GM19438 (cell line): ENCODE measurements around the gene MTHFD1.
A peak's percentile ranks its signal among the peaks of the same experiment; 100 is the strongest.

Experiments
- ATAC-seq: cut with Tn5 transposase; IDR thresholded peaks from one replicate; pipeline ENCODE4 v1.9.1; 2021; ENCODE audit warnings: low read depth; ENCODE audit not compliant: unreplicated experiment

Gene MTHFD1

DNA sequence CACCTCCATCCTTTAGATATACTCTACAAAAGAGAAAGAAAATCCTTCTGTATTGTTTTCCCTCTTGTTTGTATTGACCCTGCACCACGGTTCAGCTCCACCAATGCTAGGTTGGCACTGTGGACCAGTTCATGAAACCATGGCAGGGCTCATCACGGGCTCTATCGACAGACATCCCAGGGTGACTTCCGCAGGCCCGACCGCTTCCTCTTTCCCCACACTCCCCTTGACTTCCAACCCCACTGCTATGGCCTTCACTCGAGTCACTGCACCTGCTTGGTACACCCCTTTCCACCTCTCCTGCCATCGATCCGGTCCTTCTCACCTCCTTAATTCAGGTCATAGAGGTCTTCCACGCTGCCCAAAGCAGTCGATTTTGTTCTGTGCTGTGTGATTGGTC, 56.0 kb downstream of the MTHFD1 start:
- ATAC-seq: no peak

DNA sequence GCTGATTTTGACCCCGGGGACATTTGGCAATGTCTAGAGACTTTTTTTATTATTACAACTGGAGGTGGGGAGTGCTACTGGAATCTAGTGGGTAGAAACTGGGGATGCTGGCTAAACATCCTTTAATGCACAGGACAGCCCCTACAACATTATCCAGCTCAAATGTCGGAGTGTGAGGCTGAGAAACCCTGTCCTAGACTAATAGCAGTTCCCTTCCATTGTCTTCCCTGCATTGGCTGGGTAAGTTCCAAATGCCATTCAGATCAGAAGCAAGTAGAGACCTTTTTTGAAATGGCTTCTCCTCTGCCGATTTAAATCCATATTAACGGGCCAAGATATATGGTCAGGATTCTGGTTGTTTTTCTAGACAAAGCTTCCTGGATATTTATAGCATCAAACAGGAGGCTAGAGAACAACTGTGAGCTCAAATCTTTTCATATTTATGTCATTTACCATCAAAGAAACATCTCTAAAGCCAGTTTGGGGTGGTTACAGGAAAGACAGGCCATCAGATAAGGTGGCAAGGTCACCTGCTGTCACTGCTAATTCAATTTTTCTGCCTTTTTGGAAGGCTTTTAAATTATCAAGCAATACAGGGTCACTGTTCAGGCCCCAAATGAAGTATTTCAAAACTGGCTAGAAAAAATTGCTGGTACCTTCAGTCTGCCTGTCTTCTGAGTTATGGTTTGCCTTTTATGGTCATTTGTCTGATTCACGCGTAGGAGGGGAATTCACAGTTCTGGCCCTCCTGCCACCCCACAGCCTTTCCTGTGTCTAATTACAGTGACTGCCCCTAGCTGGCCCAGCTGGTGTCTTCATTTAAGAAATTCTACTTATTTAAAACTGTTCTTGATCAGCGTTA, 57.1 kb downstream of the MTHFD1 start:
- peak; percentile 90 for ATAC-seq

DNA sequence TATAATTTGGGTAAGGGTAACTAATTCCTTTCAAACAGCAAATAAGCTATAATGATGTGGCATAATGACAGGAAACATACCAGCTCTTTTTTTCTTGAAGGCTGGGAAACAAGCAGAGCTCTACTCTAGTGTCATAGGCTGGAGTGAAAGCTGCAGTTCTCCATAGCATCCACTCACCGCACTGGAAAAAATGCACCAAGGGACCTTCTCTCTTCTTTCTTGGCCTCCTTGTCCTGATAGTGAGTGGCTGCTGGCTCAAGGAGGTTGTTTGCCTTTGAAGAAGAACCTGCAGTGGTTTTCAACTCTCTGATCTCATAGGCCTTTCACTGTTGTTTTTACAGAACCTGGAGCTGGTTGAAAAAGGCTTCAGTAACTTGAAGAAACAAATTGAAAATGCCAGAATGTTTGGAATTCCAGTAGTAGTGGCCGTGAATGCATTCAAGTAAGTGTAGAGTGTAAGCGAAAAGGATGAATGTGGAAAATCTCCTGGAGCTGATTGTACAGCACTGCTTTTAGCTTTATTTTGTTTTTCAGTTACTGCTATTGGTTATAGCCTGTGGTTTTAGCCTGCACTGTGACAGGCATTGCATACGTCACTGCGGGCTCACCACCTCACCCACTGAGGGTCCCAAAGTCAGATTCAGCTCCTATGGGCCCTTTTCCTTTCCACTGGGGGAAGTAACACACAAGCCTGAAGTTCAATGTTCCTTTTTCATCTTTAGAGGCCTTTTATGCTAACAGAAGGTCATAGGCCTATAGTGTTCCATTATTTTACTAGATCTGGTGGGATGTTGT, 59.9 kb downstream of the MTHFD1 start:
- no peak for ATAC-seq

DNA sequence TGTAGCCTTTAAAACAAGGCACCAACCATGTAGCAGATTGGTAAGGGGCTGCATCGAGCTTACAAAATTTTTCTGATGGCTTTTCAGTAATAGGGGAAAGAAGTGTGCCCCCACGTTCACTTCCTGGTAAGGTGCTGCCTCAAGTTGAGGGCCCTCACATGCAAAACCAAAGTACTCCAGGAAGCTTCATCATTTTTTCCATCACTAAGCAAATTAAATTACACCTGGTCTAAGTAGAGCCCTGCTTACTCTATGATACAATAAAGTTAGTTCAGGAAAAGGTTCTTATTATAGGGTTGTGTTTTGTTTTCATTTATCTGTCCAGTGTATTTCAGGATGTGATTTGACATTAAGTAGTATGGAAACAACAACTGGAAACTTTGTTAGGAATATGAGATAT, 62.1 kb downstream of the MTHFD1 start:
- ATAC-seq: no peak

DNA sequence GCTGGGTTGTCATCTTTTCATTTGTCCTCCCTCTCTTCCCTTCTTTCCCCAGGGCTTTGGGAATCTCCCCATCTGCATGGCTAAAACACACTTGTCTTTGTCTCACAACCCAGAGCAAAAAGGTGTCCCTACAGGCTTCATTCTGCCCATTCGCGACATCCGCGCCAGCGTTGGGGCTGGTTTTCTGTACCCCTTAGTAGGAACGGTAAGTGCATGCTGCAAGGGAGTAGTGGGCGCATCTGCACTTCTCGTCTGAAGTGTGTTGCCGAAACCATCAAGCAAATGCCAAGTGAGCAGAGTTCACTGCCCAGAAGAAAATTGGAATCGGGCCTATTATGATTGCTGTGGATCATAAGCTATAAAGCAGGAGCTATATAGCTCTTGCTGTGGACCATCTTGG, 66.5 kb downstream of the MTHFD1 start:
- ATAC-seq: no peak

DNA sequence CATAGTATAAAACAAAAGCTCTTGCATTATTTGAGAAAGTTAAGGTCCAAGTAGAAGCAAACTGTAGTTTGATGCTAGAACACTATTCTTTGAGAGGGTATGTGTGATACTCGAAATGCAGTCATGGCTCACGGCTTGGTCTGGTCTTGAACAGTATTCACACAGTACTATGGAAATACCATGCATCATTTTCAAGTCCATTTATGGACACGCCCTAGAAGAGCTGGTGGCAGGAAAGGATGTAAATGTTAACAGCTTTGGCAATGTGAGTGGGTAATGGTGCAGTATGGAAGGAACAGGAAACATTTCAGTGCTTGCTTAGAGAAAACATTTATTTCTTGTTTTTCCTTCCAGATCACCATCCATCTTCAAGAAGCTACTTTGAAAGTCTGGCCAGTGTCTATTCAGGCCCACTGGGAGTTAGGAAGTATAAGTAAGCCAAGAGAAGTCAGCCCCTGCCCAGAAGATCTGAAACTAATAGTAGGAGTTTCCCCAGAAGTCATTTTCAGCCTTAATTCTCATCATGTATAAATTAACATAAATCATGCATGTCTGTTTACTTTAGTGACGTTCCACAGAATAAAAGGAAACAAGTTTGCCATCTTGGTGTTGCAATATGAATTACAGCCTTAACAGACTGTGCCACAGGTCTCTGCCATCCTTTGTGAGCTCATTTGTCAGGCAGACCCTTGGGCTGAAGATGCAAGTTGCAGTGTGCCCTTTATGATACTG, 71.4 kb downstream of the MTHFD1 start:
- ATAC-seq: no peak

DNA sequence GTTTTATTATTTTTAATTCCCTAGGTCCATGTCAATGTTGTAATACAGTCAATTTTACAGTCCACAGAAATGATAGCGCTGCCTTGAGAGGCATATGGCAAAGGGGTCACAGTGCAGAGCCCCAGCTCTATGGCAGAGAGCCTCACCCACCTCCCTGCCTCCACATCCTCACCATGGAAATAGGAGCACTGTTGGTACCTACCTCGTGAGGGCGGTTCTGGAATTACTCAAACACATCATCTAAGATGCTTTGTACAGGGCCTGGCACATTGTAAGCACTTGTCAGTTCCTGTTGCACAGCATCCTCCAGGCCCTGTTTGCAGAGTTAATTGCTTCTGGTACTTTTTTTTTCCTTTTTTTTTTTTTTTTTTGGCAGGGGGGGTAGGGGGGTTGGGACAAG, 73.1 kb downstream of the MTHFD1 start:
- no peak for ATAC-seq

DNA sequence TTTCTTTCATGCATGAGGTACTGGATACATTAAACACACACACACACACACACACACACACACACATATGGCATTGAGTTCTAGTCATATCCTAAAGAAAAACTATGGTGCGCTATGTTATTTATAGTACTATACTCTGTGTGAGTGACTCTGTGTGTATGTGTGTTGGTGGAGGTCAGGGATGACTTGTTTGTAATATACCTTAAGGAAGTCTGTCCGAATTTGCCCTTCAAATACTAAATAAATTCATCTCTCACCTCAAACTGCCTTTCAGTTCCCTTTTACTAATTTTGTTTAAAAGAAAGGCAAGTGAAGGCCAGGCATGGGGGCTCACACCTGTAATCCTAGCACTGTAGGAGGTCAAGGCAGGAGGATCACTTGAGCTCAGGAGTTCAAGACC, 75.0 kb downstream of the MTHFD1 start:
- no peak for ATAC-seq

DNA sequence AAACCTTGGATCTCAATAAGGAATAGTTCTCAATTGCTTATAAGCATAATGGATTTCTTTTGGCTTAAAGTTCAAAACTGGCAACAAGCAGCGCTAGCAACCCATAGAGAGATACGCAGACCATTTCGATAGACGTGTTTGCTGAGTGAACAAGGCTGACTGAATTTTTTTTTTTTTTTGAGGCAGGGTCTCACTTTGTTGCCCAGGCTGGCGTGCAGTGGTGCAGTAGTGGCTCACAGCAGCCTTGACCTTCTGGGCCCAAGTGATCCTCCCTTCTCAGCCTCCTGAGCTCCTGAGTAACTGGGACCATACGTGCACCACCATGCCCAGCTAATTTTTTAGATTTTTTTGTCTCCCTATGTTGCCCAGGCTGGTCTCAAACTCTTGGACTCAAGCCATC, 75.7 kb downstream of the MTHFD1 start:
- ATAC-seq: no peak

DNA sequence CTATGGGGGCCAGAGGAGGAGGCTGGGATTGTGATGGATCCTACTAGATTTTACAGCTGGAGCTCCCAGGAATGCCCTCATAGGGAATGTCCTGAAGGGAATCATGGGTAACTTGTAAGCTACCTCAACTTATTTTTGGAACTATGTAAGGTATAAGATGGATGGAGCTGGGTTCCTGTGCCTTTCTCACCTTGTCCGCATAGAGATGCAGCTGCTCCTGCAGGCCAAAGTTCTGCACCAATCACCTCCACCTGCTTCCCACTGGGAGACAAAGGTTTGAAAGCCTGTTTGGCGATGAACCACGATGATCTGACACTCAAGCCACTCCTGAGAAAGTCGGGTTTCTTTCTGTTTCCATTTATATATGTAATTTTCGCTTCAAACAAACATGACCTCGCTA, 76.5 kb downstream of the MTHFD1 start:
- no peak for ATAC-seq

DNA sequence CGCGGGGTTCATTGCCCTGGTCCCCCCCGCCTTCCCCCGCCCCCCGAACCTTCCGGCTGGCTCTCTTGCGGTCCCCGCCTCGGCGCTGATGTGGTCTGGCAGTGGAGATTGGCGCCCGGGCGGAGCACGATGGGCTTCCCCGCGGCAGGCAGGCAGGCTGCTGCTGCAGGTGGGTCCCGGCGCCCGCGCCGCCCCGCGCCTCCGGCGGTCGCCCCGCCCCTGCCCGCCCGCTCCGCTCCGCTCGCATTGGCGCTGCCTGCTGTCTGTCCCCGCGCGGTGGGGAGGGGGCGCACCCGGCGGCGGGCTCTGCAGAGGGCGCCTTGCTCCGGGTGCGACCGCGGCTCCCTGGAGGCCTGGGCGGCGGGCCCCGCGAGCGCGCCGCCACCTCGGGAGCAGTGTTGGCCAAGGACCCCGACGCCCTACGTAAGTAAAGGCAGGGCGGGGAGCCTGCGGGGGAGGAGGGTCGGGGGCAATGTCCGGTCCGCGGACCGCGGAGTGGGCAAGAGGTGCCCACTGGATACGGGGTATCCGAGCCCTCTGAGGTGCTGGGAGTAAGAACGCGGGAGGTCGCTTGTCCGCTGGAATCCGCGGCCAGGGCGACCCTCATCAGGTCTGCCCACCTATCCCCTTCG, 77.2 kb downstream of the MTHFD1 start, which contains the start of gene AKAP5:
Gene AKAP5, plus strand, starts transcription at position 309 of the 632 bp plus-strand sequence. CDS start 2,896 bp downstream, outside the sequence.
- ATAC-seq: peak; percentile 57

DNA sequence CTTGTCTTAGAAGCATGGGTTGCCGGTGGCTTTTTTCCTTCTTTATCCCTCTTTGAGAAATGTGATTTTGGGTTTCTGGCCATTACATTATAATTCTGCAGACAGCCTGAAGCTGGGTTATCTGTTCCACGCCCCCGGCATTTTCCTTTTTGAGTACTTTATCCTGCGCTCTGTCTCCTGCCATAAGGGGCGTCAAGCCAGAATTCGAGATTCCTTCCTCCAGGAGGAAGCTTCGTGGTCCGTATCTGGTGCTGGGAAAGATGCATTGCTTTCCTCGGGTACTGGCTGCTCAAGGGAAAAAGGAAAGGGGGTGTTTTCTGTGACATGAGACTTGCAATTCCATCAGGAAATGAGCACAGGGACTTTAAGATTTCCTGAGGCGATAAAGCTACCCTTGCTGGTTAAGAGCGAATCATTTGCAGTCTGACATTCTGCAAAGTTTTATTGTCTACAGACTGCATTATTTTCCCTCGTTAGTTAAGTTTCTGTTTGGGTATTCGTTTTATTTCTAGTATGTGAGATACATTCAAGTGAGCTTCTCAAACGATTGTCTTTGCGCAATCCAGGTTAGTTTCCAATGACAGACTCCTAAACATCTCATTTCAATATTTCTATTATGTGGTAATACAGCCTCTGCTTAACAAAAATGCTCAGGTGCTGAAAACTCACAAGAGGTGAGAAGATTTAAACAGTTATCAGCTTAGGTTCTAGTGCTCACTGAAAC, 77.8 kb downstream of the MTHFD1 start:
- ATAC-seq: peak; percentile 9

DNA sequence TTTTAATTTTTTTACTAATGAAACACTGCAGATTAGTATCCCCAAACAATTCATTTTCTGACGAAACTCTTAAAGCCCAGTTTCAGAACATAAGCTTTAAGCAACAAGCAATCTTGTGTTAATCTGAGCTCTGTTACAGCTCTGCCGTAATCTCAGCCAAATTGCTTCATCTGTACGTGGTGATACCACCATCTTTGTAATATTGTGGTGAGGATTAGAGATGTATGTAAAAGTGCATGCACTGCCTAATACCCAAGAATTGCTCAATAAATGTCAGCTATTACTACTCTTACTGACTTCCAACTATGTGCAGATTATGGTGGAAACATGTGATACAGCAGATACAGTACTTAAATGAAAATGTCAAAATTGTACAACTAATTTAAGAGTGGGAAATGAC, 78.9 kb downstream of the MTHFD1 start:
- no peak for ATAC-seq

DNA sequence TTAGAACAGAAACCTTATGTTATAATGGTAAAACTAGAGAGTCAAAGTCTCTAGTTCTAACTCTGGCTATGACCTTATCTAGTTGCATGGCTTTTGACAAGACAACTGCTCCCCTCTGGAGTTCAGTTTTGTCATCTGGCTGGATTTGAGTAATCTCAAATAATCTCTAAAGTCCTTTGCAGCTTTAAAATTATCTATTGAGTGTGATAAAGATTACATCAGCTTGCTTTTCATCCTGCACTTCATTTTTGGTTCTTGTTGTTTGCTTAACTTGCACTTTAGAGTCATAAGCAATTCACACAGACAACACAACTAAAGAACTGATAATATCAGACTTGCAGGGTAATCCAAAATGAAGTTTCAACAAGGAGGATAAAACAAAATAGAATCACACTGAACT, 79.4 kb downstream of the MTHFD1 start:
- ATAC-seq: no peak

DNA sequence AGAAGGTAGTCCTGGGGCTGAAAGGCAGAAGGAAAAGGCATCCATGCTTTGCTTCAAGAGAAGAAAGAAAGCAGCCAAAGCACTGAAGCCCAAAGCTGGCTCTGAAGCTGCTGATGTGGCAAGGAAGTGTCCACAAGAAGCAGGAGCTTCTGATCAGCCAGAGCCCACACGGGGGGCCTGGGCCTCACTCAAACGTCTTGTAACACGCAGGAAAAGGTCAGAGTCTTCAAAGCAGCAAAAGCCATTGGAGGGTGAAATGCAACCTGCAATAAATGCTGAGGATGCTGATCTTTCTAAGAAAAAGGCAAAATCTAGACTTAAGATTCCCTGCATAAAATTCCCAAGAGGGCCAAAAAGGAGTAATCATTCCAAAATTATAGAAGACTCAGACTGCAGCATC, 80.3 kb downstream of the MTHFD1 start:
- ATAC-seq: no peak

DNA sequence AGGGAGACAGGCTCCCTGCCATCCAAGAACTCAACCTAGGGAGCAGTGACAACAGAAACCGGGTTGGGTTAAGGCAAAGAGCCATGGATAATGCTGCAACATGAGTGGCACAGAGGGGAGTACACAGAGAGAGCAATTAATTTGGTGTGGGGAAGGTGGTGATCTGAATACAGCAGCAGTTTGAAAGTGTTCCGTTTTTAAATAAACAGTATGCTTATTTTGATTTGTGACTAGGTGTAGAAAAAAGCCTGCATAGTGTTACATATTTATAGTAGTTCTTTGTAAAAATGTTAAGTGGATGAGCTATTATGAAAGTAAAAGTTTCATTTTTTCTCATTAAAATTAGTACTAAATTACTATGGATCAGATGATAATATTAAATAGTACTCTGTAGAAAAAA, 85.9 kb downstream of the MTHFD1 start:
- no peak for ATAC-seq

DNA sequence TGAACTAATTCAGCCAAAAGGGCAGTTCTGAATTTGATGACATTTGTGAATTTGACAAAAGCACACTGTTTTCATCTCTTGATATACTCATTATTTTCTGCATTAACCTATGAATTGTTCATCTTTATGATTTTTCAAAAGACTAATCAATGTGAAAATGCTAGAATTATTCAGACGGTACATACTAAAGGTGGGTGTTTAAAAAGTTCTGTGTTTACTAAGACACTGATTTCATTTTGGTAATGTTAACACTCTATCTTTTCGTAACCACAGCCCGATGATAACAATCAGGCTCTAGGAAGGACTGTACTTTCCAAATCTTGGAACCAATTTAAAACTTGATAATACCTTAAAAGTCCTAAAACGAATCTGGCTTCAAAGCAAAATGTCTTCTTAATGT, 86.5 kb downstream of the MTHFD1 start:
- no peak for ATAC-seq

DNA sequence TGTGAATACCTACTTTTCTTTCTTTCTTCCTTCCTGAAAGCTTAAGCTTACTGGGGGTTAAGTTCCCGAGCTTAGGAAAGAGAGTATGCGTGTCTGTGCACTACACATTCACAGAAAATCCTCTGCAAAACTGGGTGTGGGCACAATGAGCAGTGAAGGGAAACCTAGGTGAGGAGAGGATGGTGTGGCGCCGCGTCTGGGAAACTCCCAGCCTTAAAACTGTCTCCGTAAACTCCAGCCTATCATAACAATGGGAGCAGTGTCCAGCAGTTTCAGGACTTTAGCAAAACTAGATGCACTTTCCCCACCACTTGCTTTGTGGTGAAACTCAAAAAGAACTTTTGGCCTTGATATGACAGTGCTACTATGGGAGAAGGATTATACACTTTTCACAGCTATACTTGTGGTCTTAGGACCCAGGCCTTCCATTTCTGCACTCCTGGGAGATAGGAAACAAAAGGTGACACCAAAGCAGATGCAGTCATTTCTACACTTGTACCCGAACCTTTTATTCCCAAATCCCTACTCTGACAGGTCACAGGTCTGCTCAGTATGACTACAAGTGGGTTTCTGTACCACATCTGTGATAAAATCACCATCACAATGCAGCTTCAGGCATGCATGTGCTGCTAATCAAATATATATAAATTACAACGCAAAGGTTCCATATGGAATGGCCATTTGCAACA, 87.6 kb downstream of the MTHFD1 start:
- ATAC-seq: no peak

DNA sequence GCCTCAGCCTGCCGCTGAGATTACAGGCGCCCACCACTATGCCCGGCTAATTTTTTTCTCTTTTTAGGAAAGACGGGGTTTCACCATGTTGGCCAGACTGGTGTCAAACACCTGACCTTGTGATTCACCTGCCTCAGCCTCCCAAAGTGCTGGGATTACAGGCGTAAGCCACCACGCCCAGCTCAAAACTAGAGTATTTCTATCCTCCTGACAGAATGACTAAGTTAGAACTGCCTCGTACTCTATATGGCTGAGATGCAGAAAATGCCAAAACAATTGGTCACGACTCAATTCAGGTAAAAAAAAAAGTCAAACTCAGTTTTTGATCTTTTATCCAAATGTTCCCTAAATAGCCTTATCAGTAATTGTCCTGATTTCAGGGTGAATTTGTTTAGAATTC, 88.3 kb downstream of the MTHFD1 start:
- ATAC-seq: no peak
